HG02642 (cell line): ENCODE results near the gene WEE2.
"Not testable (repeated sequence)": the region's sequence is repeated elsewhere in the genome, so short reads cannot be mapped to it uniquely, and the experiment has no call there.

ENCODE experiments used
- ATAC-seq: cut with Tn5 transposase; IDR thresholded peaks from one replicate; pipeline ENCODE4 v1.9.1; 2021; ENCODE audit warnings: mild to moderate bottlenecking; ENCODE audit not compliant: unreplicated experiment, poor library complexity

WEE2 gene

GRCh38 chr7:141689072-141689825 lies 18.9 kb upstream of the WEE2 start:
- ATAC-seq = not testable (repeated sequence)

- no peak for ATAC-seq
These were observed 16.6 kb upstream of the WEE2 start for GRCh38 chr7:141691540-141691939.

GRCh38 chr7:141691961-141692360 lies 16.2 kb upstream of the WEE2 start:
- ATAC-seq = no peak

- no peak for ATAC-seq
These were observed 15.1 kb upstream of the WEE2 start for GRCh38 chr7:141693082-141693481.

- no peak for ATAC-seq
These were observed 12.3 kb upstream of the WEE2 start for GRCh38 chr7:141695803-141696289.

- no peak for ATAC-seq
These were observed 11.8 kb upstream of the WEE2 start for GRCh38 chr7:141696348-141696747.

GRCh38 chr7:141697211-141697871 lies 10.8 kb upstream of the WEE2 start:
- no peak for ATAC-seq

- ATAC-seq = no peak
These were observed 9.7 kb upstream of the WEE2 start for GRCh38 chr7:141698247-141699015.

- ATAC-seq = no peak
These were observed 8.3 kb upstream of the WEE2 start for GRCh38 chr7:141699860-141700259.

GRCh38 chr7:141700296-141700847 lies 7.8 kb upstream of the WEE2 start:
- ATAC-seq = no peak

- ATAC-seq = peak; percentile 1
These were observed 7.2 kb upstream of the WEE2 start for GRCh38 chr7:141700848-141701371.

GRCh38 chr7:141701489-141702046 lies 6.6 kb upstream of the WEE2 start:
- peak; percentile 80 for ATAC-seq

GRCh38 chr7:141702047-141702567 lies 6.0 kb upstream of the WEE2 start, which contains the start of gene DENND11:
Gene DENND11 (minus strand): TSS chr7:141702166. CDS start chr7:141702153, 13 bp downstream.
- ATAC-seq = peak; percentile 81

- no peak for ATAC-seq
These were observed 5.3 kb upstream of the WEE2 start for GRCh38 chr7:141702892-141703291.

- no peak for ATAC-seq
These were observed 4.0 kb upstream of the WEE2 start for GRCh38 chr7:141704112-141704511.

- no peak for ATAC-seq
These were observed 3.4 kb upstream of the WEE2 start for GRCh38 chr7:141704741-141705140.

GRCh38 chr7:141706239-141707064 lies 1.7 kb upstream of the WEE2 start:
- no peak for ATAC-seq

GRCh38 chr7:141709318-141709717 lies 1.2 kb downstream of the WEE2 start:
- no peak for ATAC-seq

- no peak for ATAC-seq
These were observed 1.6 kb downstream of the WEE2 start for GRCh38 chr7:141709749-141710148.
